CD4-positive, CD25-positive, alpha-beta regulatory T cell (primary cell): ENCODE results near the gene KCNF1. TPM values are rescaled to one million over a fixed set of nuclear protein-coding genes. Genes with fewer than 3 reads are reported as not detected.

ENCODE experiments used
- ATAC-seq, 2 donors: fragments of 150-1000 bp; cut with Tn5 transposase; one replicate each; pipeline ENCODE4 v1.10.0; 2021; ENCODE audit warnings: low read depth in 2 of 2, moderate number of reproducible peaks in 2 of 2, moderate library complexity in 1 of 2
- DNase-seq, 3 donors: peaks; one replicate each; pipeline versions ENCODE4 v3.0.0 to v3.0.0-alpha.2; 2012 to 2022; ENCODE audit warnings: mixed read lengths in 1 of 3
- H3K27ac ChIP-seq: one replicate; pipeline ENCODE4 v1.7.0; 2013; ENCODE audit warnings: mild to moderate bottlenecking, low read length; ENCODE audit not compliant: insufficient read depth, poor library complexity, severe bottlenecking
- H3K27me3 ChIP-seq: one replicate; pipeline ENCODE4 v1.7.0; 2013; ENCODE audit warnings: low read length; ENCODE audit not compliant: control insufficient read depth, insufficient read depth
- H3K36me3 ChIP-seq: one replicate; pipeline ENCODE4 v1.7.0; 2013; ENCODE audit warnings: mild to moderate bottlenecking, low read length, moderate library complexity; ENCODE audit not compliant: control insufficient read depth, insufficient read depth
- H3K4me1 ChIP-seq: 2 replicates; pipeline ENCODE4 v1.7.0; 2013; ENCODE audit warnings: mild to moderate bottlenecking, low read length; ENCODE audit not compliant: insufficient read depth, control insufficient read depth, poor library complexity, severe bottlenecking
- H3K4me3 ChIP-seq: one replicate; pipeline ENCODE4 v1.7.0; 2013; ENCODE audit warnings: low read depth, mild to moderate bottlenecking, low read length, moderate library complexity
- H3K9me3 ChIP-seq, 2 experiments: 1 replicate in 1 of 2; 2 replicates in 1 of 2; pipeline ENCODE4 v1.7.0; 2013; ENCODE audit warnings: low read length in 2 of 2, mild to moderate bottlenecking in 1 of 2, moderate library complexity in 1 of 2; ENCODE audit not compliant: control insufficient read depth in 2 of 2
- H3K27ac Mint-ChIP-seq, 3 donors: one replicate each; pipeline ENCODE4 v1.8.0; 2020 to 2022; ENCODE audit warnings: mild to moderate bottlenecking in 3 of 3, mixed read lengths in 3 of 3, moderate library complexity in 2 of 3
- H3K27me3 Mint-ChIP-seq: one replicate; pipeline ENCODE4 v1.8.0; 2022; ENCODE audit warnings: mild to moderate bottlenecking, mixed read lengths
- H3K36me3 Mint-ChIP-seq: one replicate; pipeline ENCODE4 v1.8.0; 2020; ENCODE audit warnings: mixed read lengths
- H3K4me1 Mint-ChIP-seq, 4 donors: one replicate each; pipeline ENCODE4 v1.8.0; 2020 to 2022; ENCODE audit warnings: mixed read lengths in 4 of 4, mild to moderate bottlenecking in 1 of 4
- H3K4me3 Mint-ChIP-seq, 4 donors: one replicate each; pipeline ENCODE4 v1.8.0; 2020 to 2022; ENCODE audit warnings: mild to moderate bottlenecking in 4 of 4, mixed read lengths in 4 of 4, moderate library complexity in 3 of 4
- H3K9me3 Mint-ChIP-seq, 7 donors: one replicate each; pipeline ENCODE4 v1.8.0; 2020 to 2022; ENCODE audit warnings: mixed read lengths in 7 of 7, mild to moderate bottlenecking in 3 of 7, moderate library complexity in 2 of 7
- polyA plus RNA-seq, 4 donors: library from polyadenylated mRNA; unstranded; fragments of 300-500 nt; fragmentation: Illumina TruSeq; gene quantifications; one replicate each; pipeline ENCODE4 v1.2.3, GENCODE V29; 2021
- total RNA-seq: library from RNA; stranded (reverse); gene quantifications from one replicate; pipeline ENCODE4 v1.2.3, GENCODE V29; 2022

KCNF1 gene
- total and polyA plus RNA-seq, 5 donors from 2014 or later = not detected

GRCh38 chr2:10919771-10920621 lies 8.3 kb downstream of the KCNF1 start:
- no peak overlapping the region for H3K4me3 ChIP-seq
- peaks cover 0 to 3% (median 0%) of the 10 kb centered on the region in 7 donors for H3K9me3 Mint-ChIP-seq
- ATAC-seq (no peak), DNase-seq (no peak)
- H3K27me3 Mint-ChIP-seq = peaks cover 5% of the 10 kb centered on the region
- H3K36me3 ChIP-seq = no peaks in the 10 kb centered on the region
- no peak overlapping the region for H3K27ac ChIP-seq
- H3K4me1 Mint-ChIP-seq = no peaks in the 10 kb centered on the region
- H3K27me3 ChIP-seq = no peaks in the 10 kb centered on the region
- no peaks in the 10 kb centered on the region for H3K9me3 ChIP-seq
- no peaks in the 10 kb centered on the region for H3K4me1 ChIP-seq
- no peaks in the 10 kb centered on the region for H3K36me3 Mint-ChIP-seq
- H3K27ac Mint-ChIP-seq = no peak overlapping the region
- no peak overlapping the region for H3K4me3 Mint-ChIP-seq

DNA sequence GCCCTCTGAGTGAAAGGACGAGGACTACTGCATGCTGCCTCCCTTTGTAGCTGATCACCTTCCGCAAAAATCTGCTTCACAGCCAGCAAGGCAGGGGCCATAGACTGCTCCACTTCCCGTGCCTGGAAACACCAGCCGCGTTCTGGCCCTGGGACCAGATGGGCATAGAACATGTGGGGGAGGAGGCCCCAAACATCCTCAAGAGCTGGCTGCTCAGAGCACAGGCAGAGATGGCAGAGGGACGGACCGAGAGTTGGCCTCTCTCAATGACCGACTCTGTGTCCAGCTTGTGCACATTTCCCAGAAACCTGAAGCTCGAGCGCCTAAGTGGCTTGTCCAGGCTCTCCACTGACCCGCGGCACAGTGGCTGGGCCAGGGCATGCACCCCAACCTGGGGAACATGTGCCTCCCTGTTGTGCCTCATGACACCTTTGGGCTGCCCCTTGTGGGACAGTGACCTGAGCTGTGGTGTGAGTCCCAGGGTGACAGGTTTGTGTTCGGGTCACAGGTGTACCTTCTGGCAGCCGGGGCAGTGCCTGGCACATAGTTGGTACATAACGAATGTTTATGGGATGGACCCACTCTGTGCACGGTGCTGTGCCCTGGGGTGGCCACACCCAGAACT lies 9.1 kb downstream of the KCNF1 start:
- Mint-ChIP-seq H3K4me1 (no peaks in the 10 kb centered on the region), H3K36me3 (no peaks in the 10 kb centered on the region), H3K27me3 (no peaks in the 10 kb centered on the region), H3K4me3 (no peak overlapping the region), H3K27ac (no peak overlapping the region), H3K9me3 (peaks cover 0 to 3% (median 0%) of the 10 kb centered on the region in 7 donors)
- H3K9me3 ChIP-seq = no peaks in the 10 kb centered on the region
- no peaks in the 10 kb centered on the region for H3K36me3 ChIP-seq
- ATAC-seq (no peak), DNase-seq (no peak)
- H3K27me3 ChIP-seq = no peaks in the 10 kb centered on the region
- H3K4me3 ChIP-seq = no peak overlapping the region
- no peak overlapping the region for H3K27ac ChIP-seq
- no peaks in the 10 kb centered on the region for H3K4me1 ChIP-seq

- peaks cover 3% of the 10 kb centered on the region for H3K27me3 Mint-ChIP-seq
- H3K27me3 ChIP-seq = no peaks in the 10 kb centered on the region
- no peak overlapping the region for H3K4me3 Mint-ChIP-seq
- H3K9me3 Mint-ChIP-seq = peaks cover 0 to 7% (median 0%) of the 10 kb centered on the region in 7 donors
- no peak overlapping the region for H3K27ac ChIP-seq
- no peak for DNase-seq
- H3K9me3 ChIP-seq = no peaks in the 10 kb centered on the region
- H3K4me3 ChIP-seq = no peak overlapping the region
- H3K4me1 ChIP-seq = no peaks in the 10 kb centered on the region
- H3K4me1 Mint-ChIP-seq = no peaks in the 10 kb centered on the region
- H3K36me3 Mint-ChIP-seq = no peaks in the 10 kb centered on the region
- no peak overlapping the region for H3K27ac Mint-ChIP-seq
- ATAC-seq = no peak
- no peaks in the 10 kb centered on the region for H3K36me3 ChIP-seq
Measured at GRCh38 chr2:10921525-10921924, 9.8 kb downstream of the KCNF1 start.

- no peaks in the 10 kb centered on the region for H3K36me3 ChIP-seq
- ATAC-seq (no peak), DNase-seq (no peak)
- no peak overlapping the region for H3K27ac ChIP-seq
- H3K9me3 ChIP-seq = no peaks in the 10 kb centered on the region
- H3K4me3 ChIP-seq = no peak overlapping the region
- no peaks in the 10 kb centered on the region for H3K4me1 ChIP-seq
- peaks cover 0 to 7% (median 0%) of the 10 kb centered on the region in 7 donors for H3K9me3 Mint-ChIP-seq
- no peak overlapping the region for H3K27ac Mint-ChIP-seq
- H3K27me3 ChIP-seq = no peaks in the 10 kb centered on the region
- H3K4me1 Mint-ChIP-seq = no peaks in the 10 kb centered on the region
- H3K36me3 Mint-ChIP-seq = no peaks in the 10 kb centered on the region
- H3K4me3 Mint-ChIP-seq = no peak overlapping the region
- H3K27me3 Mint-ChIP-seq = peaks cover 7% of the 10 kb centered on the region
Measured at GRCh38 chr2:10922307-10923007, 10.7 kb downstream of the KCNF1 start.

GRCh38 chr2:10923008-10923375 lies 11.3 kb downstream of the KCNF1 start:
- Mint-ChIP-seq H3K4me3 (no peak overlapping the region), H3K4me1 (no peaks in the 10 kb centered on the region), H3K36me3 (no peaks in the 10 kb centered on the region), H3K27ac (no peak overlapping the region), H3K27me3 (peaks cover 8% of the 10 kb centered on the region), H3K9me3 (peaks cover 0 to 7% (median 0%) of the 10 kb centered on the region in 7 donors)
- no peak overlapping the region for H3K4me3 ChIP-seq
- no peak overlapping the region for H3K27ac ChIP-seq
- DNase-seq (no peak), ATAC-seq (no peak)
- no peaks in the 10 kb centered on the region for H3K36me3 ChIP-seq
- H3K4me1 ChIP-seq = no peaks in the 10 kb centered on the region
- H3K27me3 ChIP-seq = no peaks in the 10 kb centered on the region
- no peaks in the 10 kb centered on the region for H3K9me3 ChIP-seq

- no peaks in the 10 kb centered on the region for H3K9me3 ChIP-seq
- Mint-ChIP-seq H3K4me3 (no peak overlapping the region), H3K9me3 (peaks cover 0 to 4% (median 0%) of the 10 kb centered on the region in 7 donors), H3K27ac (no peak overlapping the region), H3K4me1 (no peaks in the 10 kb centered on the region), H3K36me3 (no peaks in the 10 kb centered on the region), H3K27me3 (peaks cover 11% of the 10 kb centered on the region)
- H3K27ac ChIP-seq = no peak overlapping the region
- H3K27me3 ChIP-seq = no peaks in the 10 kb centered on the region
- H3K4me3 ChIP-seq = no peak overlapping the region
- DNase-seq (no peak), ATAC-seq (no peak)
- H3K4me1 ChIP-seq = no peaks in the 10 kb centered on the region
- no peaks in the 10 kb centered on the region for H3K36me3 ChIP-seq
Measured at GRCh38 chr2:10923965-10924364, 12.2 kb downstream of the KCNF1 start.

DNA sequence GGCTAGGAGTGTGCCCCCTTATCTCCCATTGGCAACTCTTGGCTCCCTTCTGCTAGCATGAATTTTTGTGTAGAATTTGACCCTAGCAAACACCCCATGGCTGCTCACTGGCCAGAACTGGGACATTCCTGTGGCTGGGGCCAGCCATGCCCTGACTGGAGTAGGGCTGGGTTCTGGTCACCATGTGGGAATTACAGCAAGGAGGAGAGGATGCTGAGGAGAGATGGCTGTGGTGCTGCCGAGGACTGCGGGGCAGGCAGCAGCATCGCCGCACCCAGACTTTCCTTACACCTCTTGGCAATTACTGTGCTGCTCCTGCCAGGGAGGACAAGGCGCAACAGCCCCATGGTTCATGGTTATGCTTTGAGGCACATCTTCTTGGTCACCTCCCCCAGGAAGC lies 12.7 kb downstream of the KCNF1 start:
- Mint-ChIP-seq H3K27me3 (peaks cover 11% of the 10 kb centered on the region), H3K36me3 (no peaks in the 10 kb centered on the region), H3K4me1 (no peaks in the 10 kb centered on the region), H3K9me3 (peaks cover 0 to 4% (median 0%) of the 10 kb centered on the region in 7 donors), H3K4me3 (no peak overlapping the region), H3K27ac (no peak overlapping the region)
- Histone ChIP-seq H3K27me3 (no peaks in the 10 kb centered on the region), H3K4me1 (no peaks in the 10 kb centered on the region), H3K9me3 (no peaks in the 10 kb centered on the region), H3K27ac (no peak overlapping the region), H3K4me3 (no peak overlapping the region), H3K36me3 (no peaks in the 10 kb centered on the region)
- DNase-seq = no peak
- no peak for ATAC-seq
